ENCODE measurements around the gene STK10.

DNA sequence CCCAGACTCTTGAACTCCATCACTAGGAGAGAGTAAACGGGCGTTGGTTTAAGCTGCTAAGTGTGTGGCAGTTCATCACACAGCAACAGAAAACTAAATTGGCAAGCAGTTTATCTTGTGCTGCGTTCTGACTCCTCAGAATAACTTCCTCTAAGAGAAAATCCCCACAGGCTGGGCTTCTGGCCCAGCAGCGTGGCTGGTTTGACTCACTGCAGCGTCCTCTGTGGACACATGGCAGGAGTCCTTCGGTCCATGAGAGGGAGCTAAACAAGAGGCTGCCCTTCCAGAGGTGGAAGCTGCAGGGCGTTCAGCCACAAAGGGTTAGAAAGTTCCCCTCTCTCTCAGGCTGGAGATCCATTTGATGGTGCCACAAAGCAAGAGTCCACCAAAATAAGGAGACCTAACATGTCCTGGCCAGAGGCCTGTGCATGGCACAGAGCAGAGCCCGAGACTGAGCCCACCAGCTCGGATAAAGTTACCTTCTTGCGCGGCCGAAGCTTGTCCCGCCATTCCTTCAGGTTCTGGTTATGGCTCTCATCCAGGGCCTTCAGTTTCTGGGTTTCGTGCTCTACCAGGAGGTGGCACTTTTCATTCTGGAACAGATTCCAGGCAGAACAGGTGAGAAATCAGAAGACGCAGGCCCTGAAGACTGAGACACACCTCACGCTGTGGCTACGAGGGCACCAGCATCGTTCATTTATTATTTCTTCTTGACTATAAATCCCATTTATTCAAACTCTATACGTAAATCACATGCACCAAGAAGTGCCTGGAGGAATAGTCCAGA, 135.4 kb downstream of the STK10 start:
- TF ChIP-seq, protein P1, sequence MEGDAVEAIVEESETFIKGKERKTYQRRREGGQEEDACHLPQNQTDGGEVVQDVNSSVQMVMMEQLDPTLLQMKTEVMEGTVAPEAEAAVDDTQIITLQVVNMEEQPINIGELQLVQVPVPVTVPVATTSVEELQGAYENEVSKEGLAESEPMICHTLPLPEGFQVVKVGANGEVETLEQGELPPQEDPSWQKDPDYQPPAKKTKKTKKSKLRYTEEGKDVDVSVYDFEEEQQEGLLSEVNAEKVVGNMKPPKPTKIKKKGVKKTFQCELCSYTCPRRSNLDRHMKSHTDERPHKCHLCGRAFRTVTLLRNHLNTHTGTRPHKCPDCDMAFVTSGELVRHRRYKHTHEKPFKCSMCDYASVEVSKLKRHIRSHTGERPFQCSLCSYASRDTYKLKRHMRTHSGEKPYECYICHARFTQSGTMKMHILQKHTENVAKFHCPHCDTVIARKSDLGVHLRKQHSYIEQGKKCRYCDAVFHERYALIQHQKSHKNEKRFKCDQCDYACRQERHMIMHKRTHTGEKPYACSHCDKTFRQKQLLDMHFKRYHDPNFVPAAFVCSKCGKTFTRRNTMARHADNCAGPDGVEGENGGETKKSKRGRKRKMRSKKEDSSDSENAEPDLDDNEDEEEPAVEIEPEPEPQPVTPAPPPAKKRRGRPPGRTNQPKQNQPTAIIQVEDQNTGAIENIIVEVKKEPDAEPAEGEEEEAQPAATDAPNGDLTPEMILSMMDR (IDR thresholded peaks at IDR 0.05), result no peak
- TF ChIP-seq EZH2 (IDR thresholded peaks at IDR 0.05; ENCODE audit: borderline replicate concordance, insufficient read depth, low read depth, low read length, poor library complexity, severe bottlenecking), result no peak
